WTC11 (cell line): ENCODE results near the gene LYVE1. TPM values are rescaled to one million over a fixed set of nuclear protein-coding genes. Genes with fewer than 3 reads are reported as not detected.

ENCODE experiments used
- ATAC-seq: fragments of 200-7000 bp; cut with Tn5 transposase; 2 replicates; pipeline ENCODE4 v1.10.0; 2021; ENCODE audit warnings: mild to moderate bottlenecking, moderate library complexity
- CTCF ChIA-PET: fragments of 300-600 bp; sonication (Branson Sonifier 250); formaldehyde crosslinking; loops from one replicate; lab custom pipeline; 2021; ENCODE audit warnings: antibody characterized with exemption; lab: Charles Lee
- POLR2A ChIA-PET: fragments of 350-600 bp; sonication (Branson Sonifier 250); formaldehyde crosslinking; loops from one replicate; lab custom pipeline; 2021; ENCODE audit warnings: antibody characterized with exemption; lab: Charles Lee
- DNase-seq: peaks from one replicate; pipeline ENCODE4 v3.0.0; 2021; ENCODE audit warnings: low spot score
- H3K27ac Mint-ChIP-seq: 2 replicates; pipeline ENCODE4 v1.8.0; 2021; ENCODE audit warnings: mixed read lengths
- H3K27me3 Mint-ChIP-seq: 2 replicates; pipeline ENCODE4 v1.8.0; 2021; ENCODE audit warnings: low read depth, mild to moderate bottlenecking, moderate library complexity, mixed read lengths
- H3K36me3 Mint-ChIP-seq: 2 replicates; pipeline ENCODE4 v1.8.0; 2021; ENCODE audit warnings: mixed read lengths
- H3K4me1 Mint-ChIP-seq: 2 replicates; pipeline ENCODE4 v1.8.0; 2022; ENCODE audit warnings: mixed read lengths
- H3K4me3 Mint-ChIP-seq: 2 replicates; pipeline ENCODE4 v1.8.0; 2021; ENCODE audit warnings: mild to moderate bottlenecking, moderate library complexity, mixed read lengths
- H3K9me3 Mint-ChIP-seq: 2 replicates; pipeline ENCODE4 v1.8.0; 2021; ENCODE audit warnings: mixed read lengths
- ESRRA ChIP-seq: sonication (generic); formaldehyde crosslinking; IDR thresholded peaks from 2 replicates; pipeline ENCODE4 v1.8.1; 2022; ENCODE audit warnings: mild to moderate bottlenecking, missing genetic modification reagents, borderline replicate concordance
- IRF2 ChIP-seq: sonication (generic); formaldehyde crosslinking; IDR thresholded peaks from 2 replicates; pipeline ENCODE4 v1.8.0; 2022; ENCODE audit warnings: low read depth, missing genetic modification reagents, borderline replicate concordance
- NFATC4 ChIP-seq: fragments of 250-450 bp; sonication (Bioruptor Pico); IDR thresholded peaks from 2 replicates; pipeline ENCODE4 v1.9.0; 2021; ENCODE audit warnings: mild to moderate bottlenecking
- NR1H2 ChIP-seq: sonication (generic); formaldehyde crosslinking; IDR thresholded peaks from 2 replicates; pipeline ENCODE4 v1.9.0; 2021; ENCODE audit warnings: mild to moderate bottlenecking, moderate library complexity, missing genetic modification reagents
- OVOL2 ChIP-seq: fragments of 250-450 bp; sonication (Bioruptor Pico); IDR thresholded peaks from 2 replicates; pipeline ENCODE4 v1.9.0; 2021; ENCODE audit warnings: mild to moderate bottlenecking, borderline replicate concordance
- RELA ChIP-seq: sonication (generic); formaldehyde crosslinking; IDR thresholded peaks from 2 replicates; pipeline ENCODE4 v1.8.1; 2022; ENCODE audit warnings: missing genetic modification reagents, mild to moderate bottlenecking, borderline replicate concordance
- TCF7 ChIP-seq: sonication (generic); formaldehyde crosslinking; IDR thresholded peaks from 2 replicates; pipeline ENCODE4 v1.8.0; 2022; ENCODE audit warnings: mild to moderate bottlenecking, low read depth, missing genetic modification reagents, moderate library complexity
- ZNF121 ChIP-seq: sonication (generic); formaldehyde crosslinking; IDR thresholded peaks from 2 replicates; pipeline ENCODE4 v1.8.0; 2023; ENCODE audit warnings: missing genetic modification reagents
- ZNF671 ChIP-seq: fragments of 250-450 bp; sonication (Bioruptor Pico); IDR thresholded peaks from 2 replicates; pipeline ENCODE4 v1.8.0; 2021; ENCODE audit warnings: mild to moderate bottlenecking
- total RNA-seq: library from RNA; stranded (reverse); gene quantifications from 3 replicates; pipeline ENCODE4 v1.2.3, GENCODE V29; 2021
- TF ChIP-seq, protein P1 (sequence below): sonication (generic); formaldehyde crosslinking; IDR thresholded peaks from 2 replicates; pipeline ENCODE4 v1.8.1; 2022; ENCODE audit warnings: low read depth, mild to moderate bottlenecking, moderate library complexity, missing genetic modification reagents, borderline replicate concordance
- TF ChIP-seq, protein P2 (sequence below): sonication (generic); formaldehyde crosslinking; IDR thresholded peaks from 2 replicates; pipeline ENCODE4 v1.8.1; 2022; ENCODE audit warnings: mild to moderate bottlenecking, missing genetic modification reagents, moderate library complexity, borderline replicate concordance
- TF ChIP-seq, protein P3 (sequence below): sonication (generic); formaldehyde crosslinking; IDR thresholded peaks from 2 replicates; pipeline ENCODE4 v1.8.1; 2023; ENCODE audit warnings: mild to moderate bottlenecking, moderate library complexity, missing genetic modification reagents
- TF ChIP-seq, protein P4 (sequence below): fragments of 250-450 bp; sonication (Bioruptor Pico); IDR thresholded peaks from 2 replicates; pipeline ENCODE4 v1.9.0; 2021; ENCODE audit warnings: moderate library complexity, mild to moderate bottlenecking, inconsistent platforms, borderline replicate concordance
- TF ChIP-seq, protein P5 (sequence below): sonication (generic); formaldehyde crosslinking; IDR thresholded peaks from 2 replicates; pipeline ENCODE4 v1.8.0; 2022; ENCODE audit warnings: mild to moderate bottlenecking, missing genetic modification reagents
- TF ChIP-seq, protein P6 (sequence below): sonication (generic); formaldehyde crosslinking; IDR thresholded peaks from 2 replicates; pipeline ENCODE4 v1.8.0; 2023; ENCODE audit warnings: missing genetic modification reagents
- TF ChIP-seq, protein P7 (sequence below): sonication (generic); formaldehyde crosslinking; IDR thresholded peaks from 2 replicates; pipeline ENCODE4 v1.8.1; 2023; ENCODE audit warnings: mild to moderate bottlenecking, missing genetic modification reagents, borderline replicate concordance
- TF ChIP-seq, protein P8 (sequence below): fragments of 200-600 bp; IDR thresholded peaks from 2 replicates; pipeline ENCODE4 v1.8.0; 2022; ENCODE audit warnings: antibody characterized with exemption
- TF ChIP-seq, protein P9 (sequence below): fragments of 250-450 bp; sonication (Bioruptor Pico); IDR thresholded peaks from 2 replicates; pipeline ENCODE4 v2.1.2; 2022; ENCODE audit warnings: mild to moderate bottlenecking, moderate library complexity

Gene LYVE1
- total RNA-seq, 1 experiment from 2014 or later, result 0.24 TPM

DNA sequence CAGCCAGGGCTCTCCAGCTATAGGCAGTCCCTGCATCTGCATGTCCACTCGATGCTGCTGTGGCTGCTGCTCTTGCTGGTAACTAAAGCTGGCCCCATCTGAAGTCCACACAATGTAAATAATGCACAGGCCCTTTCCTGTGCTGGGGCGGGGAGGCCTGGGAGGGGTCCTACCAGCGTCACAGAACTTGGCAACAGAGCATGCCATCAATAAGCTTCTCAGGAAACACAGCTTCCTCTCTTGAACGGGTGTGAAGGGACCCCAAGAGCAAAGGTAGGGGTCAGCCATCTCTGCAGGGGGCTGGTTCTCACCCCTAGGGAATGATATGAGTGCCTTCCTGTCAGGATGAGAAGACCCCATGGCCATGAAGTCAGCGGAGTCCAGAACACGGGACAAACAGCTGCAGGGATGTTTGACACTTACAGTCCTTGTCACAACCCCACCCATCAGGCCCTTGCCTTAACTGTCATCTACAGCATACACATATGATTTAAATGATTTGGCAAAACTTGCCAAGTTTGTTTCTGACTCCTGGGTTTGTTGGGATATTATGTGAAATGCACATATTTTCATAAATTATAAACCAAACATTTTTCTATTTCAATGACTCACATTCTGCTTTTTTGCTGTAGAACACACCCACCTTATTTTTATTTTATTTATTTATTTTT lies 39.1 kb upstream of the LYVE1 start:
- TF ChIP-seq ZNF121 (no peak), ESRRA (CRISPR knock-in tag) (no peak), ZNF671 (CRISPR knock-in tag) (no peak)
- TF ChIP-seq, protein P1, sequence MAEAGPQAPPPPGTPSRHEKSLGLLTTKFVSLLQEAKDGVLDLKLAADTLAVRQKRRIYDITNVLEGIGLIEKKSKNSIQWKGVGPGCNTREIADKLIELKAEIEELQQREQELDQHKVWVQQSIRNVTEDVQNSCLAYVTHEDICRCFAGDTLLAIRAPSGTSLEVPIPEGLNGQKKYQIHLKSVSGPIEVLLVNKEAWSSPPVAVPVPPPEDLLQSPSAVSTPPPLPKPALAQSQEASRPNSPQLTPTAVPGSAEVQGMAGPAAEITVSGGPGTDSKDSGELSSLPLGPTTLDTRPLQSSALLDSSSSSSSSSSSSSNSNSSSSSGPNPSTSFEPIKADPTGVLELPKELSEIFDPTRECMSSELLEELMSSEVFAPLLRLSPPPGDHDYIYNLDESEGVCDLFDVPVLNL (CRISPR knock-in tag), result no peak
- TF ChIP-seq, all 79 proteins: peak for 0
- DNase-seq (no peak), ATAC-seq (no peak)
- ChIA-PET CTCF (no interaction called here), POLR2A (no interaction called here)
- H3K27ac Mint-ChIP-seq, result no peak overlapping the region
- H3K27me3 Mint-ChIP-seq, result peaks cover under 1% of the 10 kb centered on the region; the same call in 1 of the 2 replicates
- H3K36me3 Mint-ChIP-seq, result no peaks in the 10 kb centered on the region
- no peaks in the 10 kb centered on the region for H3K9me3 Mint-ChIP-seq
- no peak overlapping the region for H3K4me3 Mint-ChIP-seq
- H3K4me1 Mint-ChIP-seq, result peaks cover 19% of the 10 kb centered on the region

DNA sequence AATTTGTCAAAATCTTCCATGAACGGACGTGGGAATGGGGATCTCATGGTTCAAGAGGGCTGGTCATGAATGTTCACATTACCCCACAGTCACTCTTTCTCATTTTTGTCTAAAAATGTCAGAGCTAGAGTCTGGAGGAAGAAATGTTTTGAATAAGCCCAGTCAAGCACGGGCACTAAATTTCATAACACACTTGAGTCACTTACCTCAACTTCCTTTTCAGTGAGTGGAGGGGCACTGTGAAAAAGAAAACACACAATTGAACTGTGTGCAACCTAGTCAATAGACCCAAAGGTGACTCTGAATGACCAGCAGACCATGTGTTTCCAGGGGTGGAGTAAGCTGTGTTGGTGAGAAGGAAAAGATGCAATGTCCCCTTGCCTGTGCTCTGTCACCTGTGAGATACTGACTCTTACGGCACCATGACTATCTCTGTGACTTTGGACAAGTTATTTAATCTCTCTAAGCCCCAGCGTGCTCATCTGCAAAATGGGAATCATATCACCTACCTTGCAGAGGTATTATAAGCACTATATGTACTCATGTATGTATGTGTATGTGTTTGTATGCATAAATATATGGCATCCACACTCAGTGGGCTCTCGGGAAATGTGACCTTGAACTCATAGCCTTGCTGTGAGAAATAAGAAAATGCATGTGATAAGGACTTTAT lies 38.2 kb upstream of the LYVE1 start:
- DNase-seq (no peak), ATAC-seq (no peak)
- Mint-ChIP-seq H3K27me3 (no peaks in the 10 kb centered on the region), H3K27ac (no peak overlapping the region), H3K36me3 (no peaks in the 10 kb centered on the region), H3K9me3 (no peaks in the 10 kb centered on the region), H3K4me1 (peaks cover 19% of the 10 kb centered on the region), H3K4me3 (no peak overlapping the region)
- TF ChIP-seq IRF2 (CRISPR knock-in tag), result no peak
- TF ChIP-seq NR1H2 (CRISPR knock-in tag), result no peak
- TF ChIP-seq, protein P2, sequence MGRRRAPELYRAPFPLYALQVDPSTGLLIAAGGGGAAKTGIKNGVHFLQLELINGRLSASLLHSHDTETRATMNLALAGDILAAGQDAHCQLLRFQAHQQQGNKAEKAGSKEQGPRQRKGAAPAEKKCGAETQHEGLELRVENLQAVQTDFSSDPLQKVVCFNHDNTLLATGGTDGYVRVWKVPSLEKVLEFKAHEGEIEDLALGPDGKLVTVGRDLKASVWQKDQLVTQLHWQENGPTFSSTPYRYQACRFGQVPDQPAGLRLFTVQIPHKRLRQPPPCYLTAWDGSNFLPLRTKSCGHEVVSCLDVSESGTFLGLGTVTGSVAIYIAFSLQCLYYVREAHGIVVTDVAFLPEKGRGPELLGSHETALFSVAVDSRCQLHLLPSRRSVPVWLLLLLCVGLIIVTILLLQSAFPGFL, result no peak
- TF ChIP-seq, protein P3, sequence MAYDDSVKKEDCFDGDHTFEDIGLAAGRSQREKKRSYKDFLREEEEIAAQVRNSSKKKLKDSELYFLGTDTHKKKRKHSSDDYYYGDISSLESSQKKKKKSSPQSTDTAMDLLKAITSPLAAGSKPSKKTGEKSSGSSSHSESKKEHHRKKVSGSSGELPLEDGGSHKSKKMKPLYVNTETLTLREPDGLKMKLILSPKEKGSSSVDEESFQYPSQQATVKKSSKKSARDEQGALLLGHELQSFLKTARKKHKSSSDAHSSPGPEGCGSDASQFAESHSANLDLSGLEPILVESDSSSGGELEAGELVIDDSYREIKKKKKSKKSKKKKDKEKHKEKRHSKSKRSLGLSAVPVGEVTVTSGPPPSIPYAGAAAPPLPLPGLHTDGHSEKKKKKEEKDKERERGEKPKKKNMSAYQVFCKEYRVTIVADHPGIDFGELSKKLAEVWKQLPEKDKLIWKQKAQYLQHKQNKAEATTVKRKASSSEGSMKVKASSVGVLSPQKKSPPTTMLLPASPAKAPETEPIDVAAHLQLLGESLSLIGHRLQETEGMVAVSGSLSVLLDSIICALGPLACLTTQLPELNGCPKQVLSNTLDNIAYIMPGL, result no peak
- TF ChIP-seq, protein P4, sequence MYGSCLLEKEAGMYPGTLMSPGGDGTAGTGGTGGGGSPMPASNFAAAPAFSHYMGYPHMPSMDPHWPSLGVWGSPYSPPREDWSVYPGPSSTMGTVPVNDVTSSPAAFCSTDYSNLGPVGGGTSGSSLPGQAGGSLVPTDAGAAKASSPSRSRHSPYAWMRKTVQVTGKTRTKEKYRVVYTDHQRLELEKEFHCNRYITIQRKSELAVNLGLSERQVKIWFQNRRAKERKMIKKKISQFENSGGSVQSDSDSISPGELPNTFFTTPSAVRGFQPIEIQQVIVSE (CRISPR knock-in tag), result no peak
- TF ChIP-seq, protein P5, sequence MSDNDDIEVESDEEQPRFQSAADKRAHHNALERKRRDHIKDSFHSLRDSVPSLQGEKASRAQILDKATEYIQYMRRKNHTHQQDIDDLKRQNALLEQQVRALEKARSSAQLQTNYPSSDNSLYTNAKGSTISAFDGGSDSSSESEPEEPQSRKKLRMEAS (CRISPR knock-in tag), result no peak
- TF ChIP-seq, protein P6, sequence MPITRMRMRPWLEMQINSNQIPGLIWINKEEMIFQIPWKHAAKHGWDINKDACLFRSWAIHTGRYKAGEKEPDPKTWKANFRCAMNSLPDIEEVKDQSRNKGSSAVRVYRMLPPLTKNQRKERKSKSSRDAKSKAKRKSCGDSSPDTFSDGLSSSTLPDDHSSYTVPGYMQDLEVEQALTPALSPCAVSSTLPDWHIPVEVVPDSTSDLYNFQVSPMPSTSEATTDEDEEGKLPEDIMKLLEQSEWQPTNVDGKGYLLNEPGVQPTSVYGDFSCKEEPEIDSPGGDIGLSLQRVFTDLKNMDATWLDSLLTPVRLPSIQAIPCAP, result no peak
- no peak for TF ChIP-seq NFATC4 (CRISPR knock-in tag)
- TF ChIP-seq, protein P7, sequence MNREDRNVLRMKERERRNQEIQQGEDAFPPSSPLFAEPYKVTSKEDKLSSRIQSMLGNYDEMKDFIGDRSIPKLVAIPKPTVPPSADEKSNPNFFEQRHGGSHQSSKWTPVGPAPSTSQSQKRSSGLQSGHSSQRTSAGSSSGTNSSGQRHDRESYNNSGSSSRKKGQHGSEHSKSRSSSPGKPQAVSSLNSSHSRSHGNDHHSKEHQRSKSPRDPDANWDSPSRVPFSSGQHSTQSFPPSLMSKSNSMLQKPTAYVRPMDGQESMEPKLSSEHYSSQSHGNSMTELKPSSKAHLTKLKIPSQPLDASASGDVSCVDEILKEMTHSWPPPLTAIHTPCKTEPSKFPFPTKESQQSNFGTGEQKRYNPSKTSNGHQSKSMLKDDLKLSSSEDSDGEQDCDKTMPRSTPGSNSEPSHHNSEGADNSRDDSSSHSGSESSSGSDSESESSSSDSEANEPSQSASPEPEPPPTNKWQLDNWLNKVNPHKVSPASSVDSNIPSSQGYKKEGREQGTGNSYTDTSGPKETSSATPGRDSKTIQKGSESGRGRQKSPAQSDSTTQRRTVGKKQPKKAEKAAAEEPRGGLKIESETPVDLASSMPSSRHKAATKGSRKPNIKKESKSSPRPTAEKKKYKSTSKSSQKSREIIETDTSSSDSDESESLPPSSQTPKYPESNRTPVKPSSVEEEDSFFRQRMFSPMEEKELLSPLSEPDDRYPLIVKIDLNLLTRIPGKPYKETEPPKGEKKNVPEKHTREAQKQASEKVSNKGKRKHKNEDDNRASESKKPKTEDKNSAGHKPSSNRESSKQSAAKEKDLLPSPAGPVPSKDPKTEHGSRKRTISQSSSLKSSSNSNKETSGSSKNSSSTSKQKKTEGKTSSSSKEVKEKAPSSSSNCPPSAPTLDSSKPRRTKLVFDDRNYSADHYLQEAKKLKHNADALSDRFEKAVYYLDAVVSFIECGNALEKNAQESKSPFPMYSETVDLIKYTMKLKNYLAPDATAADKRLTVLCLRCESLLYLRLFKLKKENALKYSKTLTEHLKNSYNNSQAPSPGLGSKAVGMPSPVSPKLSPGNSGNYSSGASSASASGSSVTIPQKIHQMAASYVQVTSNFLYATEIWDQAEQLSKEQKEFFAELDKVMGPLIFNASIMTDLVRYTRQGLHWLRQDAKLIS (CRISPR knock-in tag), result no peak
- TF ChIP-seq, protein P8, sequence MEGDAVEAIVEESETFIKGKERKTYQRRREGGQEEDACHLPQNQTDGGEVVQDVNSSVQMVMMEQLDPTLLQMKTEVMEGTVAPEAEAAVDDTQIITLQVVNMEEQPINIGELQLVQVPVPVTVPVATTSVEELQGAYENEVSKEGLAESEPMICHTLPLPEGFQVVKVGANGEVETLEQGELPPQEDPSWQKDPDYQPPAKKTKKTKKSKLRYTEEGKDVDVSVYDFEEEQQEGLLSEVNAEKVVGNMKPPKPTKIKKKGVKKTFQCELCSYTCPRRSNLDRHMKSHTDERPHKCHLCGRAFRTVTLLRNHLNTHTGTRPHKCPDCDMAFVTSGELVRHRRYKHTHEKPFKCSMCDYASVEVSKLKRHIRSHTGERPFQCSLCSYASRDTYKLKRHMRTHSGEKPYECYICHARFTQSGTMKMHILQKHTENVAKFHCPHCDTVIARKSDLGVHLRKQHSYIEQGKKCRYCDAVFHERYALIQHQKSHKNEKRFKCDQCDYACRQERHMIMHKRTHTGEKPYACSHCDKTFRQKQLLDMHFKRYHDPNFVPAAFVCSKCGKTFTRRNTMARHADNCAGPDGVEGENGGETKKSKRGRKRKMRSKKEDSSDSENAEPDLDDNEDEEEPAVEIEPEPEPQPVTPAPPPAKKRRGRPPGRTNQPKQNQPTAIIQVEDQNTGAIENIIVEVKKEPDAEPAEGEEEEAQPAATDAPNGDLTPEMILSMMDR, result no peak
- TF ChIP-seq, protein P9, sequence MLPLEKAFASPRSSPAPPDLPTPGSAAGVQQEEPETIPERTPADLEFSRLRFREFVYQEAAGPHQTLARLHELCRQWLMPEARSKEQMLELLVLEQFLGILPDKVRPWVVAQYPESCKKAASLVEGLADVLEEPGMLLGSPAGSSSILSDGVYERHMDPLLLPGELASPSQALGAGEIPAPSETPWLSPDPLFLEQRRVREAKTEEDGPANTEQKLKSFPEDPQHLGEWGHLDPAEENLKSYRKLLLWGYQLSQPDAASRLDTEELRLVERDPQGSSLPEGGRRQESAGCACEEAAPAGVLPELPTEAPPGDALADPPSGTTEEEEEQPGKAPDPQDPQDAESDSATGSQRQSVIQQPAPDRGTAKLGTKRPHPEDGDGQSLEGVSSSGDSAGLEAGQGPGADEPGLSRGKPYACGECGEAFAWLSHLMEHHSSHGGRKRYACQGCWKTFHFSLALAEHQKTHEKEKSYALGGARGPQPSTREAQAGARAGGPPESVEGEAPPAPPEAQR (CRISPR knock-in tag), result no peak
- TF ChIP-seq OVOL2, result no peak
- TF ChIP-seq TCF7 (CRISPR knock-in tag), result no peak
- no peak for TF ChIP-seq RELA
- ChIA-PET CTCF (interaction anchor here (0.5 to 2.4 kb wide), 7 partner anchors 18 to 1327 kb away, joined by 3 to 10 read pairs (median 3); partner anchors contain the start of genes IRAG1 and RNF141), POLR2A (no interaction called here)
